Mammary epithelial cell (primary cell): ENCODE results near the gene ZMAT1.

Source experiments
- EZH2 ChIP-seq: IDR thresholded peaks from 2 replicates; pipeline ENCODE4 v1.6.1; 2012; ENCODE audit warnings: low read length, inconsistent platforms, borderline replicate concordance
- TF ChIP-seq, protein P1 (sequence below), 2 donors: IDR thresholded peaks in 1 of 2; conservative IDR thresholded peaks in 1 of 2; 2 replicates each; pipeline ENCODE4 v1.5.1; 2011 to 2012; ENCODE audit warnings: inconsistent platforms in 2 of 2, low read length in 2 of 2, mild to moderate bottlenecking in 2 of 2, control low read depth in 1 of 2, low read depth in 1 of 2; ENCODE audit not compliant: insufficient read depth in 1 of 2; ENCODE audit errors: extremely low read depth in 1 of 2

GRCh38 chrX:101925733-101926132, 6.1 kb downstream of the ZMAT1 start:
- TF ChIP-seq, protein P1, sequence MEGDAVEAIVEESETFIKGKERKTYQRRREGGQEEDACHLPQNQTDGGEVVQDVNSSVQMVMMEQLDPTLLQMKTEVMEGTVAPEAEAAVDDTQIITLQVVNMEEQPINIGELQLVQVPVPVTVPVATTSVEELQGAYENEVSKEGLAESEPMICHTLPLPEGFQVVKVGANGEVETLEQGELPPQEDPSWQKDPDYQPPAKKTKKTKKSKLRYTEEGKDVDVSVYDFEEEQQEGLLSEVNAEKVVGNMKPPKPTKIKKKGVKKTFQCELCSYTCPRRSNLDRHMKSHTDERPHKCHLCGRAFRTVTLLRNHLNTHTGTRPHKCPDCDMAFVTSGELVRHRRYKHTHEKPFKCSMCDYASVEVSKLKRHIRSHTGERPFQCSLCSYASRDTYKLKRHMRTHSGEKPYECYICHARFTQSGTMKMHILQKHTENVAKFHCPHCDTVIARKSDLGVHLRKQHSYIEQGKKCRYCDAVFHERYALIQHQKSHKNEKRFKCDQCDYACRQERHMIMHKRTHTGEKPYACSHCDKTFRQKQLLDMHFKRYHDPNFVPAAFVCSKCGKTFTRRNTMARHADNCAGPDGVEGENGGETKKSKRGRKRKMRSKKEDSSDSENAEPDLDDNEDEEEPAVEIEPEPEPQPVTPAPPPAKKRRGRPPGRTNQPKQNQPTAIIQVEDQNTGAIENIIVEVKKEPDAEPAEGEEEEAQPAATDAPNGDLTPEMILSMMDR (conservative IDR thresholded peaks at IDR 0.05 in 1 of 2, IDR thresholded peaks at IDR 0.05 in 1 of 2; ENCODE audit: extremely low read depth in 1 of 2, insufficient read depth in 1 of 2, low read depth in 1 of 2, low read length in 2 of 2): no peak
- TF ChIP-seq EZH2: no peak
